Suprapubic skin (tissue), 4 donors: ENCODE data around the gene PRDX2.

ENCODE experiments used
- EP300 ChIP-seq: sonication (generic); formaldehyde crosslinking; IDR thresholded peaks from one replicate; pipeline ENCODE4 v1.6.1; 2017; ENCODE audit warnings: antibody characterized with exemption
- POLR2A ChIP-seq, 2 donors: fragments of 450-650 bp; IDR thresholded peaks; one replicate each; pipeline ENCODE4 v1.6.1; 2017; ENCODE audit warnings: antibody characterized with exemption in 2 of 2, mild to moderate bottlenecking in 2 of 2, moderate library complexity in 2 of 2
- POLR2AphosphoS5 ChIP-seq, 3 donors: sonication (generic); formaldehyde crosslinking; IDR thresholded peaks; one replicate each; pipeline ENCODE4 v1.6.1; 2017; ENCODE audit warnings: antibody characterized with exemption in 3 of 3
- TF ChIP-seq, protein P1 (sequence below), 2 donors: fragments of 200-600 bp in 1 of 2; fragments of 450-650 bp in 1 of 2; sonication (generic) in 1 of 2; IDR thresholded peaks; one replicate each; pipeline ENCODE4 v1.5.1; 2016 to 2019; ENCODE audit warnings: antibody characterized with exemption in 2 of 2, mild to moderate bottlenecking in 1 of 2, moderate library complexity in 1 of 2

- TF ChIP-seq, protein P1, sequence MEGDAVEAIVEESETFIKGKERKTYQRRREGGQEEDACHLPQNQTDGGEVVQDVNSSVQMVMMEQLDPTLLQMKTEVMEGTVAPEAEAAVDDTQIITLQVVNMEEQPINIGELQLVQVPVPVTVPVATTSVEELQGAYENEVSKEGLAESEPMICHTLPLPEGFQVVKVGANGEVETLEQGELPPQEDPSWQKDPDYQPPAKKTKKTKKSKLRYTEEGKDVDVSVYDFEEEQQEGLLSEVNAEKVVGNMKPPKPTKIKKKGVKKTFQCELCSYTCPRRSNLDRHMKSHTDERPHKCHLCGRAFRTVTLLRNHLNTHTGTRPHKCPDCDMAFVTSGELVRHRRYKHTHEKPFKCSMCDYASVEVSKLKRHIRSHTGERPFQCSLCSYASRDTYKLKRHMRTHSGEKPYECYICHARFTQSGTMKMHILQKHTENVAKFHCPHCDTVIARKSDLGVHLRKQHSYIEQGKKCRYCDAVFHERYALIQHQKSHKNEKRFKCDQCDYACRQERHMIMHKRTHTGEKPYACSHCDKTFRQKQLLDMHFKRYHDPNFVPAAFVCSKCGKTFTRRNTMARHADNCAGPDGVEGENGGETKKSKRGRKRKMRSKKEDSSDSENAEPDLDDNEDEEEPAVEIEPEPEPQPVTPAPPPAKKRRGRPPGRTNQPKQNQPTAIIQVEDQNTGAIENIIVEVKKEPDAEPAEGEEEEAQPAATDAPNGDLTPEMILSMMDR (IDR thresholded peaks at IDR 0.05), result no peak
- no peak for TF ChIP-seq POLR2A (IDR thresholded peaks at IDR 0.05)
- TF ChIP-seq POLR2AphosphoS5 (IDR thresholded peaks at IDR 0.05), result no peak
- no peak for TF ChIP-seq EP300
Measured at GRCh38 chr19:12784394-12784870, 17.2 kb downstream of the PRDX2 start.
